Rectal smooth muscle tissue (tissue), 1 donor: ENCODE data around the gene TNFRSF25.

Experiments used
- H3K27ac ChIP-seq: one replicate; pipeline ENCODE4 v1.7.0; 2013; ENCODE audit warnings: low read depth, low read length, inconsistent platforms
- H3K27me3 ChIP-seq: one replicate; pipeline ENCODE4 v1.7.0; 2013; ENCODE audit warnings: low read length; ENCODE audit not compliant: control insufficient read depth, insufficient read depth
- H3K36me3 ChIP-seq: one replicate; pipeline ENCODE4 v1.7.0; 2013; ENCODE audit warnings: low read length; ENCODE audit not compliant: control insufficient read depth, insufficient read depth
- H3K4me1 ChIP-seq: one replicate; pipeline ENCODE4 v1.7.0; 2013; ENCODE audit warnings: low read length; ENCODE audit not compliant: control insufficient read depth, insufficient read depth
- H3K4me3 ChIP-seq: one replicate; pipeline ENCODE4 v1.7.0; 2013; ENCODE audit warnings: low read length
- H3K9ac ChIP-seq: one replicate; pipeline ENCODE4 v1.7.0; 2013; ENCODE audit warnings: low read length

Gene TNFRSF25

DNA sequence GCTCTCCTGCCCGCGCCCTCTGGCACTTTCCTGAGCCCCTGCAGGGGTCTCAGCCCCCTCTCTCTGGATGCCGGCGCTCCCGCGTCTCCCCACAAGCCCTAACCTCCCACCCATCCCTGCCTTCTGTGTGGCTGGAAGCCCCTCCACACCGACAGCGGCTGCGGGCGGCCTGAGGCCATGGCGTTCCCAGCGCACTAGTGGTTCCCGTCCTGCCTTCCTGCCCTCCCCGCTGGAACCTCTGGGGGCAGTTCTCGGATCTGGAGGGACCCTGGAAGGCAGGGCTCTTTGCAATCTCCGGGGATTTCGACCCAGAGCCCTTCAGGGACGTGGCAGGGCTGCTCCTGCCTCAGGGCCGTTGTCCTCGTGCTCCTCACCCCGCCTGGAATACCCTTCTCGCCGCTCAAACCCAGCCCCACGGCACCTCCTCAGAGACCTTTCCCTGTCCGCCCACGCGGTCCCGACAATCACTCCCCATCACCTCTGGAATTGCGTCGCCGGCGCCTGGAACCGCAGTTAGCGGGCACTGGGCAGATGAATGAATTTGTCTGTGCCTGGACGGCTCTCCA is 41.9 kb downstream of the TNFRSF25 start:
- Histone ChIP-seq H3K4me3 (no peak overlapping the region), H3K36me3 (no peaks in the 10 kb centered on the region), H3K27me3 (peaks cover 27% of the 10 kb centered on the region), H3K27ac (no peak overlapping the region), H3K9ac (no peak overlapping the region), H3K4me1 (peaks cover 3% of the 10 kb centered on the region)

- no peaks in the 10 kb centered on the region for H3K36me3 ChIP-seq
- H3K27me3 ChIP-seq: peaks cover 32% of the 10 kb centered on the region
- no peak overlapping the region for H3K4me3 ChIP-seq
- H3K4me1 ChIP-seq: peaks cover 3% of the 10 kb centered on the region
- H3K27ac ChIP-seq: no peak overlapping the region
- H3K9ac ChIP-seq: no peak overlapping the region
Observed at GRCh38 chr1:6423321-6423999, 42.5 kb downstream of the TNFRSF25 start.

DNA sequence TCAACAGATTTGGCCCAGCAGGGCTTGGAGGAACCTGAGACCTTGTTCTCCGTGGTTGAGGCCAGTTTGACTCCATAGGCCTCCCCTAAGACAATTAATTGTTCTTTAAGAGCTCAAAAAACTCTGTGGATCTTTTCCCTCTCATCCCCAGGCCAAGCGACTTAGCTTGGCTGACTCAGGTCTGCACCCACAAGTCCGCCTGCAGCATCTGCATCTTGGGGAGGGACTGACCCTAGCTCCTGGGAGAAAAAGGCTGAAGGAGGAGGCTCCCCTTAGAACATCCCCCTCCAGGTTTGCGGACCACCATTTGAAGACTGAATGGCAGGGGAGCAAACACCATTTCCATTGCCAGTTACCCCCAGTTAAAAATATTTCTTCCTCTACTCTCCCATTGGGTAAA is 44.7 kb downstream of the TNFRSF25 start:
- Histone ChIP-seq H3K9ac (no peak overlapping the region), H3K27ac (no peak overlapping the region), H3K36me3 (no peaks in the 10 kb centered on the region), H3K4me3 (no peak overlapping the region), H3K27me3 (peaks cover 35% of the 10 kb centered on the region), H3K4me1 (peaks cover 3% of the 10 kb centered on the region)

- peaks cover 3% of the 10 kb centered on the region for H3K4me1 ChIP-seq
- no peak overlapping the region for H3K27ac ChIP-seq
Observed at GRCh38 chr1:6420454-6421042, 45.4 kb downstream of the TNFRSF25 start.

DNA sequence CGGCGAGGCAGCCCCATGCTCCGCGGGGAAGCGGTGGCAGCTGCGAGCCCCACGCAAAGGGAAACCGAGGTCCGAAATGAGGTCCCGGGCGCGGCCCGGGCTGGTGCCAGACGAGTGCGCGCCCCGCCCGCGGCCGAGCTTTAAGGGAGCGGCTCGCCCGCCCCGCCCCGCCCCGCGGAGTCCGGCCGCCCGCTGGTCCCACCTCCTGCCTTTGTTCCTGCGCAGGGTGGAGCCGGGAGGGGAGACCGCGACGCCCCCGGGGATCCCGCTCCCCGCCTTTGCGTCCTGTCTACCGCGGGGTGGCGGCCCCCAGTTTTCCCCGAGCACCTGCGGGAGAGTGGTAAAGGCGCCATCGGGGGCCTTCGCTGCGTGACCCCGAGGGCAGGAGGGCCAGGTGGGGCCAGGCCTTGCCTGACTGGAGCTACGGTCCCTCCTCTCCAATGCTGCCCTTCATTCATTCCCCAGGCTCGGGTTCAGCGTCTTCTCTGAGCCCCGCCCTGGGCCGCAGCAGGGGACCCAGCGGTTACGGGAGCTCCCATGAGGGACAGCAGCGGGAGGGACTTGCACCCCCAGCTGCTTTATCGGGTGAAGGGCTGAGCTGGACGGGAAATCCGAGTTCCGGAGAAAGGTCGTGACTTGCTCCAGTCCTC is 46.0 kb downstream of the TNFRSF25 start, which contains the start of gene HES2:
TSS of gene HES2 (minus strand) at position 116 of the 650 bp plus-strand sequence. CDS start at position 17, 99 bp downstream.
- Histone ChIP-seq H3K9ac (no peak within 1 kb of the TSS), H3K4me3 (peak within 1 kb of the TSS; percentile 47), H3K27ac (no peak within 1 kb of the TSS), H3K36me3 (no peaks in the 10 kb centered on the region), H3K27me3 (peaks cover 23% of the 10 kb centered on the region), H3K4me1 (peaks cover 3% of the 10 kb centered on the region)

More at GRCh38 chr1:6420454-6421042, 45.4 kb downstream of the TNFRSF25 start:
- peak overlapping the region; percentile 47 for H3K4me3 ChIP-seq
- no peaks in the 10 kb centered on the region for H3K36me3 ChIP-seq
- no peak overlapping the region for H3K9ac ChIP-seq
- H3K27me3 ChIP-seq: peaks cover 28% of the 10 kb centered on the region

DNA sequence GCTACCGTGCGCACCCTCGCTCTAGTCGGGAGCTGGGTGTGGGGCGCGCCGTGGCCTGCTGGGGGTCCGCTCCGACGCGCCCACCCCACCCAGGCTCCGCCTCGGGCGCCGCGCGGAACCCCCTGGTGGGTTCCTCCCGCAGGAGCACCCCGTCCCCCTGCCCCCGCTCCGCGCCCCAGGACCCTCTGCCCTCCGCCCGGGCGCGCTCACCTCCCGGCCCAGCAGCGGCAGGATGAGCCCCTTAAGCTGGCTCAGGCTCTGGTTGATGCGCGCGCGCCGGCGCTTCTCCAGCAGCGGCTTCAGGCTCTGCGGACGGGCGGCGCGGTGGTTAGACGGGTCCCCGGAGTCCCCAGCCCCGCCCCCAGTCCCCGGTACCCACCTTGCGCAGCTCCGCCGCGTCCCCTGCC is 46.6 kb downstream of the TNFRSF25 start:
- peaks cover 22% of the 10 kb centered on the region for H3K27me3 ChIP-seq
- H3K4me3 ChIP-seq: peak overlapping the region; percentile 33
- peaks cover 3% of the 10 kb centered on the region for H3K4me1 ChIP-seq

DNA sequence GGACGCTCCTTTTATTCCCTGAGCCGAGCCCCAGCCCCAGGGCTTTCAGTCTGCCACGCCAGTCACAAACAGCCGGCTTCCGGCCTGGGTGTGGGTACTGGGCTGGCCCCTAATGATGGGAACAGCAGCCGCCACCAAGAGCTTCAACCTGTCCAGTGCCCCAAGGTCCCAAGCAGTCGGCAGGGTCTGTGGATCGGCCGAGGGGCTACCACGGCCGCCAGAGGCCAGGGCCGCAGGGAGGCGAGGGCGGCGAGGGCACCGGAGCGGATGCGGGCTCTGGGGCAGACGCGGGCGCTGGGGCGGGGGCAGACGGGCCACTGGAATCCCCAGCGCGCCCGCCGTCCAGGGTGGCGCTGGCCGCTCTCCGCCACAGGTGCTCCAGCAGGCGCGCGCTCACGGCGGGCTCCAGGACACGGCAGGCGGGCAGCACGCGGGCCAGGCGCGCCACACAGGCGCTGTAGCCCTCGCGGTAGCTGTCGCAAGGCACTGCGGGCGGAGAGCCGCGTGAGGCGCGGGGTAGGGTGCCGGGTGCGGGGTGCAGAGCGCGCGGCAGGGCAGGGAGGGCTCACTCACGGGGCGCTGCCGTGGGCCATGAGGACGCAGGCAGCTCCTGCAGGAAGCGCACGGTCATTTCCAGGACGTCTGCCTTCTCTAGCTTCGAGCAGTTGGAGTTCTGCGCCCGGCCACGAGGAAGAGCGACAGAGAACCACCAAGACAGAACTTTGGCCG is 47.1 kb downstream of the TNFRSF25 start:
- H3K27me3 ChIP-seq: peaks cover 16% of the 10 kb centered on the region
- H3K4me3 ChIP-seq: peak overlapping the region; percentile 22
- no peaks in the 10 kb centered on the region for H3K36me3 ChIP-seq
- peaks cover 3% of the 10 kb centered on the region for H3K4me1 ChIP-seq
- no peak overlapping the region for H3K27ac ChIP-seq
- no peak overlapping the region for H3K9ac ChIP-seq

More for the DNA sequence above, 46.6 kb downstream of the TNFRSF25 start:
- H3K9ac ChIP-seq: no peak overlapping the region
- no peaks in the 10 kb centered on the region for H3K36me3 ChIP-seq
- no peak overlapping the region for H3K27ac ChIP-seq

GRCh38 chr1:6417961-6418667 is 47.9 kb downstream of the TNFRSF25 start:
- H3K27me3 ChIP-seq: peaks cover 15% of the 10 kb centered on the region
- H3K4me3 ChIP-seq: no peak overlapping the region
- no peak overlapping the region for H3K27ac ChIP-seq
- peaks cover 3% of the 10 kb centered on the region for H3K4me1 ChIP-seq
- no peaks in the 10 kb centered on the region for H3K36me3 ChIP-seq
- H3K9ac ChIP-seq: no peak overlapping the region

DNA sequence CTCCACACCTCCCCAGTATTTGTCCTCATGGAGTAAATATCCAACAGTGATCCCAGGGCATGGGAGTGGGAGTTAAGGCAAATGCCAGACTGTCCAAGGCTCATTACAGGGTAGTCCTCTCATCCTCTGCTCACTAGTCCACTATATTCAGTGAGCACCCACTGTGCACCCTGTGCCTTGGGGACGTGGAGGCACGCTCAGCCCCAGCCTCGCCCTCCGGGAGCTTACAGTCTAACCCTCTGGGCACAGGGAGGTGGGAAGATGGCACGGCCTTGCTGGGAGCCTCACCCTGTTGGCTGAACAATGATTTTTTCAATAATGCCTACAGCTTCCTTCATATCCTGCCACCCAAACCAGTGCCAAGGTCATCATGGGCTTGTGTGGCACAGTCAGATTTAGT is 49.1 kb downstream of the TNFRSF25 start:
- H3K27me3 ChIP-seq: peaks cover 15% of the 10 kb centered on the region
- no peak overlapping the region for H3K4me3 ChIP-seq
- no peak overlapping the region for H3K27ac ChIP-seq
- no peaks in the 10 kb centered on the region for H3K36me3 ChIP-seq
- H3K9ac ChIP-seq: no peak overlapping the region
- H3K4me1 ChIP-seq: peaks cover 3% of the 10 kb centered on the region

DNA sequence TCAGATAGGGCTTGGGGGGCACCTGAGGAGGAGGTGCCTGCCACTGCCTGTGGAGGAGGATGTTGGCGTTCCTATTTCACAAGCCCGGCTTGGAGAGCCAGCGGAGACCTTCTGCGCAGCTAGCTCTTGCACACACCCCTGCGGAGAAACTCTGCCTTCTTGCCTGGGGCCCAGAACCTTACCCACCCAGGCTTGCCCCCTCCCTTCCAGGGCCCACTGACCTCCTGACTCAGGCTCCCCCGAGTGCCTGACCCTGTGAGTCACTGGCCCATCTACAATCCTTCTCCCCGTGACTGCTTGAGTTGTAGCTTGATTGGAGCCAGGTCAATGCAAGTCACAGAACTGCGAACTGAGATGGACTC is 49.7 kb downstream of the TNFRSF25 start:
- H3K27ac ChIP-seq: no peak overlapping the region
- peaks cover 15% of the 10 kb centered on the region for H3K27me3 ChIP-seq
- H3K4me1 ChIP-seq: peaks cover 3% of the 10 kb centered on the region
- H3K36me3 ChIP-seq: no peaks in the 10 kb centered on the region
- H3K9ac ChIP-seq: no peak overlapping the region
- H3K4me3 ChIP-seq: no peak overlapping the region

- peaks cover 13% of the 10 kb centered on the region for H3K27me3 ChIP-seq
Observed at GRCh38 chr1:6414881-6415626, 50.9 kb downstream of the TNFRSF25 start.

More at GRCh38 chr1:6414881-6415626, 50.9 kb downstream of the TNFRSF25 start:
- Histone ChIP-seq H3K36me3 (no peaks in the 10 kb centered on the region), H3K4me3 (no peak overlapping the region), H3K4me1 (peaks cover 2% of the 10 kb centered on the region), H3K9ac (no peak overlapping the region), H3K27ac (no peak overlapping the region)
